Cardiac muscle cell (in vitro differentiated cells and primary cell): Measurements from ENCODE around the gene MYO3B. TPM values are rescaled to one million over a fixed set of nuclear protein-coding genes. Genes with fewer than 3 reads are reported as not detected.

Source experiments
- DNase-seq, 2 donors: peaks; one replicate each; pipeline versions ENCODE4 v3.0.0 to v3.0.0-alpha.2; 2010 to 2017; ENCODE audit warnings: low read depth in 1 of 2, low spot score in 1 of 2
- H3K27ac ChIP-seq: fragments of 200-600 bp; sonication (generic); 2 replicates; pipeline ENCODE4 v1.5.1; 2016
- H3K27me3 ChIP-seq: fragments of 200-600 bp; sonication (generic); 2 replicates; pipeline ENCODE4 v1.6.0; 2016; ENCODE audit warnings: control low read depth
- H3K36me3 ChIP-seq: fragments of 200-600 bp; sonication (generic); 2 replicates; pipeline ENCODE4 v1.5.1; 2016; ENCODE audit warnings: control low read depth
- H3K4me1 ChIP-seq: fragments of 200-600 bp; sonication (generic); 2 replicates; pipeline ENCODE4 v1.8.1; 2017; ENCODE audit warnings: low read depth, mild to moderate bottlenecking, mixed run types
- H3K4me3 ChIP-seq: fragments of 200-600 bp; sonication (generic); 2 replicates; pipeline ENCODE4 v1.5.1; 2016; ENCODE audit warnings: mild to moderate bottlenecking
- H3K9me3 ChIP-seq: fragments of 200-600 bp; sonication (generic); 2 replicates; pipeline ENCODE4 v1.5.1; 2017; ENCODE audit warnings: low read depth, mild to moderate bottlenecking, control low read depth
- polyA plus RNA-seq: library from polyadenylated mRNA; unstranded; fragments of >200 nt; fragmentation: Nextera tagmentation; extraction: Ambion mirVana; gene quantifications from 2 replicates; pipeline ENCODE4 v1.2.1, GENCODE V29; 2016
- total RNA-seq: library from RNA; depleted of rRNA; stranded (reverse); fragments of >200 nt; gene quantifications from 2 replicates; pipeline ENCODE4 v1.2.3, GENCODE V29; 2016
- TF ChIP-seq, protein P1 (sequence below): IDR thresholded peaks from 2 replicates; pipeline ENCODE4 v1.5.1; 2012; ENCODE audit warnings: low read depth, mild to moderate bottlenecking, low read length

The MYO3B gene
- total and polyA plus RNA-seq, 2 experiments from 2014 or later: not detected

DNA sequence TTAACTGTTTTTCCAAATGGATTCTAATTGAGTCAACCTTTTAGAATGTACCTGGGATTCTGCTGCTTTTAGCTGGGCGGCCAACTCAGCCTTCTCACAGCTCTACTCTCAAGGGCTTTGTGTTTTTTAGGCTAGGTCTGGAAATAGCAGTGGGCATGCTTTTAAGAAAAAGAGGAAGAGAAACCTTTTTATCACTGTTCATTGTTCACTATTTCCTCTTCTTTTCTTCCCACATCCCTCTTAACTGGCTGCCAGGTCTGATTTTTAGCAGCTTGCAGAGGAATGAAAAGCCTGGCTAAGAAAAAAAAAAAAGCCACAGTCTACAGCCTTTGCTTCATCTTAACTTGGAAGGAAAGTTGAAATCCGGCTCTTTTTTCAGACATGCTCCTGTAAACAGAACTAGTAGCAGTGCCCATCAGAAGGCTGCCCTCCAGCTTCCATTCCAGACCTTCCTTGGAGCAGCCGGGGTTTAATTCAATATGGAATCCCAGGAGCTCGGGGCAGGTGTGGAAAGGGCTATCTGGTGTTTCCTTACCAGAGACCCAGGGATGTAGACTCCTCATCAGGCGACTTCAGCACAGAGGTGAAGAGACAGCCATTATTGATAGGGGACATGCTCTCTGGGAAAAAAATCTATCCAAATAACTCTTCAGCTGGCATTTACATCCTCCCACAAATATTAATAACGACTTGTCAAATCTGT is 230.7 kb downstream of the MYO3B start:
- TF ChIP-seq, protein P1, sequence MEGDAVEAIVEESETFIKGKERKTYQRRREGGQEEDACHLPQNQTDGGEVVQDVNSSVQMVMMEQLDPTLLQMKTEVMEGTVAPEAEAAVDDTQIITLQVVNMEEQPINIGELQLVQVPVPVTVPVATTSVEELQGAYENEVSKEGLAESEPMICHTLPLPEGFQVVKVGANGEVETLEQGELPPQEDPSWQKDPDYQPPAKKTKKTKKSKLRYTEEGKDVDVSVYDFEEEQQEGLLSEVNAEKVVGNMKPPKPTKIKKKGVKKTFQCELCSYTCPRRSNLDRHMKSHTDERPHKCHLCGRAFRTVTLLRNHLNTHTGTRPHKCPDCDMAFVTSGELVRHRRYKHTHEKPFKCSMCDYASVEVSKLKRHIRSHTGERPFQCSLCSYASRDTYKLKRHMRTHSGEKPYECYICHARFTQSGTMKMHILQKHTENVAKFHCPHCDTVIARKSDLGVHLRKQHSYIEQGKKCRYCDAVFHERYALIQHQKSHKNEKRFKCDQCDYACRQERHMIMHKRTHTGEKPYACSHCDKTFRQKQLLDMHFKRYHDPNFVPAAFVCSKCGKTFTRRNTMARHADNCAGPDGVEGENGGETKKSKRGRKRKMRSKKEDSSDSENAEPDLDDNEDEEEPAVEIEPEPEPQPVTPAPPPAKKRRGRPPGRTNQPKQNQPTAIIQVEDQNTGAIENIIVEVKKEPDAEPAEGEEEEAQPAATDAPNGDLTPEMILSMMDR: no peak

DNA sequence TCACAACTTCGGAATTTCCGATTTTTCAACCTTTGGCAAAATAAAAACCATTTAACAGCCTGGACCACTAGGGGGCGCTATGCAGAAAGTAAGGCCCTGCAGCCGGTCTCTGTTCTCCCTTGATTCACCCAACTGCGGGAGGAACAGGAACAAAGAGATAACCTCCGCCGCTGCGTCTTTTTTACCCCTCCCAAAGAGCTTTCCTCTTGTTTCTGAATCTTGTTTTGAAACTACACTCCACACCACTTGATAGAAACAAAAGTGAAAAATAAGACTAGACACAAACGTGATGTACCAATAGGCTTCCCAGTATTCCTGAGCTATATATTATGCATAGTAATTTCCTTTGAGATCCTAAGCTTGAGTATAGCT is 231.2 kb downstream of the MYO3B start:
- Histone ChIP-seq H3K27ac (no peak overlapping the region), H3K4me1 (no peaks in the 10 kb centered on the region), H3K27me3 (peaks cover 3% of the 10 kb centered on the region), H3K36me3 (no peaks in the 10 kb centered on the region), H3K4me3 (no peak overlapping the region), H3K9me3 (no peaks in the 10 kb centered on the region)
- DNase-seq: peak; percentile 80 to 87
- TF ChIP-seq, protein P1: peak; percentile 88

More for the DNA sequence above, 230.7 kb downstream of the MYO3B start:
- Histone ChIP-seq H3K9me3 (no peaks in the 10 kb centered on the region), H3K36me3 (no peaks in the 10 kb centered on the region), H3K4me1 (no peaks in the 10 kb centered on the region), H3K4me3 (no peak overlapping the region), H3K27me3 (peaks cover 3% of the 10 kb centered on the region), H3K27ac (no peak overlapping the region)
- DNase-seq: no peak

DNA sequence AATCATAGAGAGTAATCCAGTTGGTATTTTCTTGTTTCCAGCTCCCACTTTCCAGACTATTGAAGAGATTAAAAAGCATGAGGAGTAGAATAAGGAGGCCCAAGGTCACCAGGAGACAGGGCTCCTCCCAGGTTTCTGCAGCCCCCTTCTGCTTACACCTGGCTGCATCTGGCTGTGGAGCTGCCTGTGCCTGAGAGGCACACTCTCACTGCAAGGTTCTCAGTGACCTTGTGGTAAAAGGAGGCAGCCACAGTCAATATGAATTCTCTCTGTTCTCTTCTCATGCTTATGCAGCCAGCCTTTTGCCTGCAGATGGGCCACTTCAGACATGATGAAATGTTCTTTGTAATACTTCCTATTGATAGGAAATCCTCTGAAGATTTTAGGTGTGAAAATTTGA is 233.7 kb downstream of the MYO3B start:
- Histone ChIP-seq H3K27me3 (peaks cover 3% of the 10 kb centered on the region), H3K4me1 (no peaks in the 10 kb centered on the region), H3K4me3 (no peak overlapping the region), H3K36me3 (no peaks in the 10 kb centered on the region), H3K9me3 (no peaks in the 10 kb centered on the region), H3K27ac (no peak overlapping the region)
- TF ChIP-seq, protein P1: no peak
- DNase-seq: no peak

DNA sequence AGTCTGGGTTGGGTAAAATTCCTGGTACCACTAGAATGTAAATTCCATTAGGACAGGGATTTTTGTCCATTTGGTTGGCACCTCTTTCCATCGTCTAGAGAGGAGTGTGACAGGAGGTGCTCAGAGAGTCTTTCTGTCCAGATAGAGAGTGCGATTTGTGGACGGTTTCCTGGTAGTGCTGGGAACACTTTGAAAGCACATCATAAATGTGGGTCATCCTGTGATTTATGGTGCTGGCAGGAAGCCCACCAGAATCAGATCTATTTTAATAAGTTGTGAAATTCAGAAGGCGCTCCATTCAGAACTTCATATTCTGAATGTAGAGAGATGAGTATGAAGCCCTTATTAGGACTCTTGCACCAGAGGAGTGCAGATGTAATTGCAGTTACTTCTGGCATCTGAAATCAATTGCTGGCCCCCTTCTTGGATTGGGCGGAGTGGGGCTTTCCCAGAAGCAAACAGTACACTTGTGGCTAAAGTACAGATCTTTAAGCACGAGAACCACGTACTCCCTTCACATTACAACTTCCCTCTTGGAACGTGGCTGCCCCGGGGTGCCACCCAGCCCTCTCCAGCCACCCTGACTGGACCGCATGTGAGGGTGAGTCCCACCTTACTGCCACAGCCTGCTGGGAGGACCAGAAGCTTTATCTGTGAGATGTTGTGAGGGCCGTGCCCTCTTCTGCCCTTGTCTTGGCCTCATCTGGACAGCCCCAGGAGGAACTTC is 243.2 kb downstream of the MYO3B start:
- H3K9me3 ChIP-seq: no peaks in the 10 kb centered on the region
- TF ChIP-seq, protein P1: no peak
- H3K4me1 ChIP-seq: no peaks in the 10 kb centered on the region
- DNase-seq: no peak
- no peak overlapping the region for H3K4me3 ChIP-seq
- H3K36me3 ChIP-seq: no peaks in the 10 kb centered on the region
- H3K27me3 ChIP-seq: no peaks in the 10 kb centered on the region
- H3K27ac ChIP-seq: no peak overlapping the region

DNA sequence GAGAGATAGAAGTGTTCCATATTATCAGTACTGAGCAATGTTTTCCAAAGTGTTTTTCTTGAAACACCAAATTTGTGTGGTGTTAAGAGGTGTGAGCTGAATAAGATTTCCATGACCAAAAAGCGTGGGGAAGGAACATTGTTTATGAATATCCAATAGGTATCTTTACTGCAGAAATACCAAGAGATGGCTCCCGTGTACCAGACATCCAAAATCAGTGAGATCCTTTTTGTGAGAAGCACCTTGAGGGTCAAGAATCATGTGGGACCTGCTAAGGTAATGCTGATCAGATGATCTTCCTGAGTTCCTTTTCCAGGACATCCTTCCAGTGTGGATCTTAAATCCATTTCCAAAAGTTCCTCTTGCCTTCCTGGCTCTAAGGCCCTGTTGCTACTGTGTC is 246.0 kb downstream of the MYO3B start:
- TF ChIP-seq, protein P1: no peak
- DNase-seq: no peak
- no peaks in the 10 kb centered on the region for H3K36me3 ChIP-seq
- no peaks in the 10 kb centered on the region for H3K9me3 ChIP-seq
- no peaks in the 10 kb centered on the region for H3K4me1 ChIP-seq
- no peak overlapping the region for H3K4me3 ChIP-seq
- no peak overlapping the region for H3K27ac ChIP-seq
- no peaks in the 10 kb centered on the region for H3K27me3 ChIP-seq
